Measurements from ENCODE around the gene ARRDC4.

GRCh38 chr15:97998307-97999071, 38.0 kb downstream of the ARRDC4 start:
- TF ChIP-seq CTCF (IDR thresholded peaks at IDR 0.05) (no peak), POLR2AphosphoS5 (IDR thresholded peaks at IDR 0.05) (no peak)

All from transverse colon (tissue), 4 donors.